Stimulated activated naive CD4-positive, alpha-beta T cell (primary cell): ENCODE results near the gene COL24A1.
"Not testable (repeated sequence)": the region's sequence is repeated elsewhere in the genome, so short reads cannot be mapped to it uniquely, and the experiment has no call there.

Source experiments
- DNase-seq, 6 experiments: peaks; one replicate each; lab custom pipeline; 2025; lab: John Stamatoyannopoulos, UW

COL24A1 gene

DNA sequence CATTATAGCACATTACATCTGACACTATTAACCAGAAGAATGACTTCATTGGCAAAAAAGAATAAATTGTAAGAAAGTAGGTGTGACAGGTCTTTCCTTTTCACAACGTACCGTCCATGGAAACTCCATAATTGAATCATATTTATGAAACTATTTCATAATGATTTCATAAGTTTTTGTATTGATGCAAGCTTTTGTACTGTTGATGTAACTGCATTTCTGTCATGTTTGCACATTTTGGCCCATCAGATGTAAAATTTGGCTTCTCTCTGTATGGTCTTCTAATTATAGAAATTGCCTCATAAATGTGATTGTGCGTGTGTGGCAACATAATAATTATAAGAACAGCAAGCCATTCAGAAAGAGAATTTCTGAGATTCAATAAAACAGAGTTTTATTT lies 267.7 kb downstream of the COL24A1 start:
- DNase-seq = no peak

- DNase-seq = no peak
Observed at GRCh38 chr1:85884372-85885035, 272.1 kb downstream of the COL24A1 start.

GRCh38 chr1:85867189-85867588 lies 289.4 kb downstream of the COL24A1 start:
- DNase-seq = no peak

DNA sequence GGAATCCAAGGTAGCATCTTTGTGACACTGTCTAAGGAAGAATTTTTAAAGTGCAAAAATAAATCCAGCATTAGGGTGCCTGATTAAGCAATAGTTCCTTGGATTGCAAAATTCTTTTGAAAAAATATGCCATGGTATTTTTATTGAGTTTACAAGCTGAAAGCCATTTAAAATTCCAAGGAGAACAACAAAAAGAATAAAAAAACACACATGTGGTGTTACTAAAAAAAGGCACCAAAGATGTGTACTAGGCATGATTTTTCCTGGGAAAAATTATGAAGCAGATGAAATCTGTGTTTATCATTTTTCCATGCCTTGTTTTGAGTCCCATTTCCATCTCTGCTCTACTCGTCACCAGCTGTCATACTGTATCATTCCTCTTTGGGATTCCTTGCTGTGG lies 291.4 kb downstream of the COL24A1 start:
- no peak for DNase-seq

GRCh38 chr1:85864727-85865126 lies 291.8 kb downstream of the COL24A1 start:
- no peak for DNase-seq

DNA sequence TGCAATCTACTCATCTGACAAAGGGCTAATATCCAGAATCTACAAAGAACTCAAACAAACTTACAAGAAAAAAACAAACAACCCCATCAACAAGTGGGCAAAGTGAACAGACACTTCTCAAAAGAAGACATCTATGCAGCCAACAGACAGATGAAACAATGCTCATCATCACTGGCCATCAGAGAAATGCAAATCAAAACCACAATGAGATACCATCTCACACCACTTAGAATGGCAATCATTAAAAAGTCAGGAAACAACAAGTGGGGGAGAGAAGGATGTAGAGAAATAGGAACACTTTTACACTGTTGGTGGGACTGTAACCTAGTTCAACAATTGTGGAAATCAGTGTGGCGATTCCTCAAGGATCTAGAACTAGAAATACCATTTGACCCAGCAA lies 292.9 kb downstream of the COL24A1 start:
- not testable (repeated sequence) for DNase-seq

DNA sequence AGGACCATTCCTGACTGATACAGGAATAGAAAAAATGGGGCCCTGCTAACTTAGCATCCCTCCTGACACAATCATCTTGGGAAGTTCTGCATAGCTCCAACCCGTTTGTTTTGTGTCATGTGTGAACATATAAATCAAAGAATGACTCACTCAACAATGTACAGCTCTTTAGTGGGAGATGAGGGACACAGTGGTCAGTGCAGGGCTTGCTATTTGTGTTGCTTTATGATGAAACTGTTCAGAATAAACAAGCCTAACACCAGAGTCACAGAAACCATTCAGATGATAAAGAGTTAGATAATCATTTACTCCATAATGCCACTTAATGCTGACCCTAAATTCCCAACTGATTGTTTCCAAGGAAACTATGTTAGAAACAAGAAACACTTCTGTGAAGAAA lies 294.1 kb downstream of the COL24A1 start:
- DNase-seq = no peak

- DNase-seq = no peak
Observed at GRCh38 chr1:85857991-85858390, 298.6 kb downstream of the COL24A1 start.

DNA sequence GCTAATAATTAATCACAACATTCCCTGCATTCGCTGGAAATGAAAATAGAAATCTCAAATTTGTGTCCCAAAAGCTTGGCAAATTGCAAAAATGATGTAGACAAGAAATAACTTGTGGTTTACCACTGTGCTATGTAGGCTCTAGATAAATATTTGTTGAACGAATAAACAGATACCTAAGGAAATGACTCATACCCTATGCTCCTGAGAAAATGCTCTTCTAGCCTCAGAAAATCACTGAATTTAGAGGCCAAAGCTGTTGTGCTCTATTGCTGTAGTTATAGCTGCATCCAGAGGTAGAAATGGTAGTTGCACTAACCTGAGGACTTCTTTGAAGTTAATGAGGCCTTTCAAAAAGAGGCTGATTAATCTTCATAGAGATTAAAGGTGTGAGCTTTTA lies 306.3 kb downstream of the COL24A1 start:
- DNase-seq = no peak

DNA sequence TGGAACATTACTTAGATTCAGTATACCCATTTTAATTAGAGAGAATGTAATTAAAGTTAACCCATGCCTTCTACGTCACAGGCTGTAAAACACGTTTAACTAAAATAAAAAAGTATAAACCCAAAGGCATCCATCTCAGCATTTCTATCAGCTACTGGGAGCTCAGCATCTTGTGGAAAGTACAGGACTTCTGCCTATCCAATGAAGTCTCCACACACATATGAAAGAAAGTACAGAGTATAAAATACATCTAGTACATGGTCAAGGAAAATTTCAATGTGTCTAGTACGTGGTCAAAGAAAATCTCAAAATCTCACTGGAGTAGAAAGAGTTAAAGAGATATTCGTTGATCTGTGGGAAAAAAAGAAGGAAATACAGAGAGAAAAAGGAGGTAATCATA lies 306.9 kb downstream of the COL24A1 start:
- DNase-seq = no peak

- no peak for DNase-seq
Observed at GRCh38 chr1:85847356-85847755, 309.2 kb downstream of the COL24A1 start.

- no peak for DNase-seq
Observed at GRCh38 chr1:85846706-85847105, 309.9 kb downstream of the COL24A1 start.

DNA sequence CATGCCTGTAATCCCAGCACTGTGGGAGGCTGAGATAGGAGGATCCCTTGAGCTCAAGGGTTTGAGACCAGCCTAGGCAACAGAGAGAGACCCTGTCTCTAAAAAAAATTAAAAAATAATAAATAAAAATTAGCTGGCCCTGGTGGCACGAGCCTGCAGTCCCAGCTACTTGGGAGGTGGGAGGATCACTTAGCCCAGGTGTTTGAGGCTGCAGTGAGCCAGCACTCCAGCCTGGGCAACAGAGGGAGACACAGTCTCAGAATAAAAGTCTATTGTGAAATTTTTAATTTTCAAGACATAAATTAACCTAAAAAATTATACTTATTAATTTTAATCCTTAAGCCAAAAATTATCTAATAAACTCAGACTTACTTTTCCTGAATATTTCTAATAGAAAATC lies 317.1 kb downstream of the COL24A1 start:
- no peak for DNase-seq

DNA sequence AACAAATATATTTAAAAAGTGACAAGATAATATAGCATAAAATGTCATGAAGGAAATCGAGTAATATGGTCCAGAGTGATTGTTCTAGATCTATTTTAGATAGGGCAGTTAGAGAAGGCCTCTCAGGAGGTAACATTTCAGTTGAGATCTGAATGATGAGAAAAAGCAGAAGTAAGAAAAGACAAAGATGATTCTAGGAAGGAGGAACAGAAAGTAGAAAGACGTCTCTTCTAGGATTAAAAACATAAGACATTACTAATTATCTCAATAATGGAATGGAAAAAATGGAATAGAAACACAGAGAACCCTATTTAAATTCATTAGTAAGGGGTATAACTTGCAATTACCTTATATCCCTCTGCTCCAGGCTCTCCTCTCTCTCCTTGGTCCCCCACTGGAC lies 318.3 kb downstream of the COL24A1 start:
- DNase-seq = no peak

- no peak for DNase-seq
Observed at GRCh38 chr1:85836736-85837135, 319.8 kb downstream of the COL24A1 start.

DNA sequence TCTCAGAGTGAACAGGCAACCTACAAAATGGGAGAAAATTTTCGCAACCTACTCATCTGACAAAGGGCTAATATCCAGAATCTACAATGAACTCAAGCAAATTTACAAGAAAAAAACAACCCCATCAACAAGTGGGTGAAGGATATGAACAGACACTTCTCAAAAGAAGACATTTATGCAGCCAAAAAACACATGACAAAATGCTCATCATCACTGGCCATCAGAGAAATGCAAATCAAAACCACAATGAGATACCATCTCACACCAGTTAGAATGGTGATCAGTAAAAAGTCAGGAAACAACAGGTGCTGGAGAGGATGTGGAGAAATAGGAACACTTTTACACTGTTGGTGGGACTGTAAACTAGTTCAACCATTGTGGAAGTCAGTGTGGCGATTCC lies 323.4 kb downstream of the COL24A1 start:
- not testable (repeated sequence) for DNase-seq

- DNase-seq = no peak
Observed at GRCh38 chr1:85830837-85831236, 325.7 kb downstream of the COL24A1 start.

- no peak for DNase-seq
Observed at GRCh38 chr1:85824066-85824840, 332.3 kb downstream of the COL24A1 start.

DNA sequence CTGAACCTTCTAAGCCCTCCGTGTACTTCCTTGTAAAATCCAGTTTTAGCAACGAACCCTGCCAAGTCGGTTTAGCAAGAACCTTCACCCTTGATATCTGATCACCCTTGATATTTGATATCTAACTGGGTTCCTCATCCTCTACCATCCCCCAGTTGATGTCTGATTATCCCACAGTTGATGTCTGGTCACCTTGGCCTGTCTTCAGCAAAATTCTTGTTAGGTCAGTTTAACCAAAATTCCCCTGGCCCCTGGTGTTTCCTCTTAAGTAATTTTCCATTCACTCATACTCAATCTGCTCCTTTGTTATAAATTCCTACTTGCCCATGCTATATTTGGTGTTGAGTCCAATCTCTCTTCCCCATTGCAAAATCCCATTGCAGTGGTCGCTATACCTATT lies 333.9 kb downstream of the COL24A1 start:
- no peak for DNase-seq

- no peak for DNase-seq
Observed at GRCh38 chr1:85818371-85818770, 338.2 kb downstream of the COL24A1 start.

GRCh38 chr1:85816606-85817005 lies 340.0 kb downstream of the COL24A1 start:
- DNase-seq = no peak

DNA sequence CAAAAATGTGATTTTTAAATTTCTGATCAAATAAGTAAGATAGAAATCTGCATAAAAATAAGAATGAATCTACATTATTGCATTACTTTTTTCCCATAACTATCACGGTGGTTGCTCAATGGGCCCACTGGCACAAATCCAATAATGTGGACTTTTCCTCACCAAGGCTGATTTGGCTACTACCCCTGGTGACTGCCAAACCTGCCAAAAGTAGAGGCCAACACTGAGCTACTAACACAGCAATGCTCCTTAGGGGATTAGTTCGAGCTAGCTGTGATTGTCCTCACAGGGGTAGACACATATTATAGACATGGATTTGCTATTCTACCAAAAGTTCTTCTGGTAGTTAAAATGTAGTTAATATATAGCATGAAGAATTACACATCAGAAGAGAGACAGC lies 340.7 kb downstream of the COL24A1 start:
- DNase-seq = no peak

DNA sequence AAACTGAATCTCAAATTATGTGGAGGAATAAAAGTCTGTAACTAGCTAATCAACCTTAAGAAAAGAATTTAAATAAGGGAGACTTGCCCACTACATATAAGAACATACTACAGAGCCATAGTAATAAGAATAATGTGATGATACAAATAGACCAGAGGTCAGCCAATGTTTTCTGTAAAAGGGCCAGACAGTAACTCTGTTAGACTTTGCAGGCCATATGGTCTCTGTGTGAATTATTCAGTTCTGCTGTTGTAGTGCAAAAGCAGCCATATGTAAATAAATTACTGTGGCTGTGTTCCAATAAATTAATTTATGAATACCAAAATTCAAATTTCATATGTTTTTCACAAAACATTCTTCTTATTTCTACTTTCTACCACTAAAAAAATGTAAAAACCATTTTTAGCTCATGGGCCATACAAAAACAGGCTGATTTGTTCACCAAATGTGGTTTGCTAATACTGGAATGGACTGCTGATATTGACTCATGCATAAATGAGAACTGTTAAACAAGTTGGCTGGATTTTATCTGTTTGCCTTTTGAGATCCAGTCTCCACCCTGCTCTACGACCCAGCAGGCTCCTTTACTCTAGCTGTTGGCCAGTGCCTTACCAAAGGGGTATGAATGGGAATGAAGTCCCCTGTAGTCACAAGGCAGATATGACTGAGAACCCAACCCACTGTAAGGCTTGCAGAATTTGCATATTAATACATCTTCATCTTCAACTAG lies 350.2 kb downstream of the COL24A1 start:
- DNase-seq = no peak
